H1 (cell line): ENCODE measurements around the gene SMARCA4. TPM values are rescaled to one million over a fixed set of nuclear protein-coding genes. Genes with fewer than 3 reads are reported as not detected.

Source experiments
- ASH2L ChIP-seq: fragments of 200-600, 300-600 bp; sonication (generic); IDR thresholded peaks from one replicate; pipeline ENCODE4 v1.7.1; 2017; ENCODE audit warnings: low read length
- BACH1 ChIP-seq: IDR thresholded peaks from 2 replicates; pipeline ENCODE4 v1.6.1; 2012; ENCODE audit warnings: low read length, improper control_type of control experiment
- EP300 ChIP-seq, 2 experiments: IDR thresholded peaks; 1 replicate in 1 of 2; 2 replicates in 1 of 2; pipeline ENCODE4 v1.6.1; 2011 to 2012; ENCODE audit warnings: low read depth in 2 of 2, low read length in 2 of 2, mild to moderate bottlenecking in 2 of 2, borderline replicate concordance in 1 of 2, inconsistent platforms in 1 of 2, moderate library complexity in 1 of 2
- FOSL1 ChIP-seq: IDR thresholded peaks from 2 replicates; pipeline ENCODE4 v1.6.1; 2011; ENCODE audit warnings: mild to moderate bottlenecking, low read depth, low read length, moderate library complexity; ENCODE audit not compliant: insufficient read depth
- GABPA ChIP-seq: IDR thresholded peaks from 2 replicates; pipeline ENCODE4 v1.6.1; 2011; ENCODE audit warnings: mild to moderate bottlenecking, low read length, moderate library complexity, borderline replicate concordance; ENCODE audit not compliant: insufficient read depth
- KDM4A ChIP-seq: IDR thresholded peaks from one replicate; pipeline ENCODE4 v1.7.1; 2012; ENCODE audit warnings: low read depth, mild to moderate bottlenecking, moderate library complexity, low read length, inconsistent platforms; ENCODE audit not compliant: severe bottlenecking
- KDM5A ChIP-seq: fragments of 200-600 bp; IDR thresholded peaks from 2 replicates; pipeline ENCODE4 v1.7.1; 2012; ENCODE audit warnings: mild to moderate bottlenecking, low read length, inconsistent platforms, mixed read lengths
- PHF8 ChIP-seq: fragments of 200-600 bp; sonication (generic); conservative IDR thresholded peaks from 2 replicates; pipeline ENCODE4 v1.7.1; 2012; ENCODE audit warnings: low read depth, mild to moderate bottlenecking, inconsistent platforms, low read length, moderate library complexity
- POLR2A ChIP-seq, 2 experiments: IDR thresholded peaks; 1 replicate in 1 of 2; 2 replicates in 1 of 2; pipeline ENCODE4 v1.6.1; 2011; ENCODE audit warnings: low read depth in 2 of 2, low read length in 2 of 2, mild to moderate bottlenecking in 2 of 2; ENCODE audit errors: control extremely low read depth in 1 of 2
- POU5F1 ChIP-seq: IDR thresholded peaks from 2 replicates; pipeline ENCODE4 v1.6.1; 2011; ENCODE audit warnings: low read depth, mild to moderate bottlenecking, low read length, moderate library complexity
- RAD21 ChIP-seq, 2 experiments: IDR thresholded peaks in 1 of 2; conservative IDR thresholded peaks in 1 of 2; 2 replicates each; pipeline ENCODE4 v1.6.1; 2011; ENCODE audit warnings: low read depth in 2 of 2, low read length in 2 of 2, improper control_type of control experiment in 1 of 2, inconsistent platforms in 1 of 2, mild to moderate bottlenecking in 1 of 2, moderate library complexity in 1 of 2
- RBBP5 ChIP-seq: IDR thresholded peaks from 2 replicates; pipeline ENCODE4 v1.7.1; 2012; ENCODE audit warnings: low read depth, mild to moderate bottlenecking, inconsistent platforms, low read length, moderate library complexity, borderline replicate concordance
- RNF2 ChIP-seq: fragments of 200-900, 300-1000 bp; sonication (generic); IDR thresholded peaks from 2 replicates; pipeline ENCODE4 v1.7.1; 2016; ENCODE audit warnings: borderline replicate concordance, low read depth, mild to moderate bottlenecking, antibody characterized with exemption, low read length; ENCODE audit not compliant: poor library complexity, severe bottlenecking; ENCODE audit errors: missing control alignments
- SIN3A ChIP-seq, 2 experiments: IDR thresholded peaks in 1 of 2; conservative IDR thresholded peaks in 1 of 2; 2 replicates each; pipeline ENCODE4 v1.6.1; 2011 to 2012; ENCODE audit warnings: low read length in 2 of 2, improper control_type of control experiment in 1 of 2, low read depth in 1 of 2, mild to moderate bottlenecking in 1 of 2
- SP2 ChIP-seq: IDR thresholded peaks from 2 replicates; pipeline ENCODE4 v1.6.1; 2012; ENCODE audit warnings: mild to moderate bottlenecking, low read length, inconsistent platforms
- SP4 ChIP-seq: IDR thresholded peaks from 2 replicates; pipeline ENCODE4 v1.6.1; 2012; ENCODE audit warnings: low read length, inconsistent platforms
- SRF ChIP-seq: IDR thresholded peaks from 2 replicates; pipeline ENCODE4 v1.6.1; 2011; ENCODE audit warnings: mild to moderate bottlenecking, low read depth, low read length, moderate library complexity
- TBP ChIP-seq: IDR thresholded peaks from 2 replicates; pipeline ENCODE4 v1.6.1; 2011; ENCODE audit warnings: low read depth, low read length, improper control_type of control experiment
- polyA plus RNA-seq, 7 experiments: library from polyadenylated mRNA; depleted of rRNA in 3 of 7; stranded (reverse) in 5 of 7; unstranded in 2 of 7; fragments of >200 nt in 5 of 7; fragments of 200-250 nt in 2 of 7; gene quantifications; 1 replicate in 5 of 7; 2 replicates in 1 of 7; 4 replicates in 1 of 7; pipeline versions ENCODE4 v1.2.1 to v1.2.3, GENCODE V29; 2011 to 2013; ENCODE audit warnings: missing spikeins in 2 of 7, mixed read lengths in 2 of 7
- total RNA-seq: library from RNA; stranded (reverse); fragmentation: NEBNext Ultra II Directional; extraction: Animal tissue kit (Norgen Biotek cat#: 25700); gene quantifications from 2 replicates; pipeline ENCODE4 v1.2.1, GENCODE V29; 2021
- TF ChIP-seq, protein P1 (sequence below), 3 experiments: IDR thresholded peaks; 1 replicate in 2 of 3; 2 replicates in 1 of 3; pipeline versions ENCODE4 v1.5.1 to v1.6.1; 2011; ENCODE audit warnings: low read length in 3 of 3, mild to moderate bottlenecking in 3 of 3, inconsistent platforms in 2 of 3, low read depth in 1 of 3, moderate library complexity in 1 of 3; ENCODE audit not compliant: insufficient read depth in 1 of 3; ENCODE audit errors: control extremely low read depth in 1 of 3
- TF ChIP-seq, protein P2 (sequence below): IDR thresholded peaks from 2 replicates; pipeline ENCODE4 v1.6.1; 2011; ENCODE audit warnings: low read depth, mild to moderate bottlenecking, low read length; ENCODE audit not compliant: insufficient read depth

The SMARCA4 gene
- total and polyA plus RNA-seq, 2 of the 8 experiments (the other 6 are each of a cell fraction or from before 2014, with no cell fraction given): 86.4 to 263 TPM

DNA sequence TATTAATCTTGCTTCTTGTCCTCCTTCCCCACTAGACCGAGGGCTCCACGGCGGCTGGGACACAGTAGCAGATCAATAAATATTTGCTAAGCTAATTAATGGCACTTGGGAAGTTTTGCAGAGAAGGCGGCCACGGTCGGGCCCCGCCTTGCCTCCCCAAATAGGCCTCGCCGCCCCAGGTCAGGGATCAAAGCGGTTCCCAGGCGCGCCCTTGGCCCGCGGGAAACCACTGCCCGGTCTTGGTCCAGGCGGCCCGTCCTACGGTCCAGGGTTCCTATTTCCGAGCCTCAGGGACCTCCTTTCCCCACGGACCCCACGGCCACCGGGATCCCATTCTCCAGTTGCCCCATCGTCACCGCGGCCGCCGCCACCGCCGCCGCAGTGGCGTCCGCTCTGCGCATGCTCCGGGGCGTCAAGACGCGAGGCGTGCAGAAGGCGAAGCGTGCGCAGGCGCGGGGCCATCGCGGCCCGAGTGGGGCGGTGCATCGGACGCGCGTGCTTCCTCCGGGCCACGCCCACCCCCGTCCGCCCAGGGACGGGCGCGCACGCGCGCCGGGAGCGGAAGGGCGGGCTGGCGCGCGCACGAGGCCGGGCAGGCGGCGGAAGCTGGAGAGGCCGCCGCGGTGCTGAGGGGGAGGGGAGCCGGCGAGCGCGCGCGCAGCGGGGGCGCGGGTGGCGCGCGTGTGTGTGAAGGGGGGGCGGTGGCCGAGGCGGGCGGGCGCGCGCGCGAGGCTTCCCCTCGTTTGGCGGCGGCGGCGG lies at the start of gene SMARCA4 (continued):
- TF ChIP-seq TBP (no peak), RBBP5 (peak; percentile 2; the same call in 1 of the 2 replicates), RAD21 (IDR thresholded peaks at IDR 0.05 in 1 of 2, conservative IDR thresholded peaks at IDR 0.05 in 1 of 2; ENCODE audit: low read depth in 2 of 2, low read length in 2 of 2) (no peak), ASH2L (peak; percentile 46), EP300 (IDR thresholded peaks at IDR 0.05; ENCODE audit: borderline replicate concordance in 1 of 2, low read depth in 2 of 2, low read length in 2 of 2) (peak in 1 of 2 experiments; percentile 17; a peak in 1 of 3 replicates), SRF (no peak), POU5F1 (no peak), POLR2A (IDR thresholded peaks at IDR 0.05; ENCODE audit: control extremely low read depth in 1 of 2, low read depth in 2 of 2, low read length in 2 of 2) (peak in 1 of 2 experiments; percentile 65; a peak in 1 of 3 replicates), KDM5A (no peak), KDM4A (peak; percentile 81), PHF8 (peak; percentile 74), RNF2 (no peak), SIN3A (conservative IDR thresholded peaks at IDR 0.05 in 1 of 2, IDR thresholded peaks at IDR 0.05 in 1 of 2; ENCODE audit: low read depth in 1 of 2, low read length in 2 of 2) (no peak; a peak in 1 of 4 replicates), FOSL1 (no peak), BACH1 (peak; percentile 93), SP4 (peak; percentile 67; the same call in 1 of the 2 replicates), SP2 (no peak), GABPA (no peak)
- TF ChIP-seq, protein P1, sequence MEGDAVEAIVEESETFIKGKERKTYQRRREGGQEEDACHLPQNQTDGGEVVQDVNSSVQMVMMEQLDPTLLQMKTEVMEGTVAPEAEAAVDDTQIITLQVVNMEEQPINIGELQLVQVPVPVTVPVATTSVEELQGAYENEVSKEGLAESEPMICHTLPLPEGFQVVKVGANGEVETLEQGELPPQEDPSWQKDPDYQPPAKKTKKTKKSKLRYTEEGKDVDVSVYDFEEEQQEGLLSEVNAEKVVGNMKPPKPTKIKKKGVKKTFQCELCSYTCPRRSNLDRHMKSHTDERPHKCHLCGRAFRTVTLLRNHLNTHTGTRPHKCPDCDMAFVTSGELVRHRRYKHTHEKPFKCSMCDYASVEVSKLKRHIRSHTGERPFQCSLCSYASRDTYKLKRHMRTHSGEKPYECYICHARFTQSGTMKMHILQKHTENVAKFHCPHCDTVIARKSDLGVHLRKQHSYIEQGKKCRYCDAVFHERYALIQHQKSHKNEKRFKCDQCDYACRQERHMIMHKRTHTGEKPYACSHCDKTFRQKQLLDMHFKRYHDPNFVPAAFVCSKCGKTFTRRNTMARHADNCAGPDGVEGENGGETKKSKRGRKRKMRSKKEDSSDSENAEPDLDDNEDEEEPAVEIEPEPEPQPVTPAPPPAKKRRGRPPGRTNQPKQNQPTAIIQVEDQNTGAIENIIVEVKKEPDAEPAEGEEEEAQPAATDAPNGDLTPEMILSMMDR (IDR thresholded peaks at IDR 0.05; ENCODE audit: control extremely low read depth in 1 of 3, insufficient read depth in 1 of 3, low read depth in 1 of 3, low read length in 3 of 3): no peak
- TF ChIP-seq, protein P2, sequence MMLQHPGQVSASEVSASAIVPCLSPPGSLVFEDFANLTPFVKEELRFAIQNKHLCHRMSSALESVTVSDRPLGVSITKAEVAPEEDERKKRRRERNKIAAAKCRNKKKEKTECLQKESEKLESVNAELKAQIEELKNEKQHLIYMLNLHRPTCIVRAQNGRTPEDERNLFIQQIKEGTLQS: no peak
